ENCODE results near the gene TUFT1.
"Not testable (repeated sequence)": the region's sequence is repeated elsewhere in the genome, so short reads cannot be mapped to it uniquely, and the experiment has no call there.

The TUFT1 gene

DNA sequence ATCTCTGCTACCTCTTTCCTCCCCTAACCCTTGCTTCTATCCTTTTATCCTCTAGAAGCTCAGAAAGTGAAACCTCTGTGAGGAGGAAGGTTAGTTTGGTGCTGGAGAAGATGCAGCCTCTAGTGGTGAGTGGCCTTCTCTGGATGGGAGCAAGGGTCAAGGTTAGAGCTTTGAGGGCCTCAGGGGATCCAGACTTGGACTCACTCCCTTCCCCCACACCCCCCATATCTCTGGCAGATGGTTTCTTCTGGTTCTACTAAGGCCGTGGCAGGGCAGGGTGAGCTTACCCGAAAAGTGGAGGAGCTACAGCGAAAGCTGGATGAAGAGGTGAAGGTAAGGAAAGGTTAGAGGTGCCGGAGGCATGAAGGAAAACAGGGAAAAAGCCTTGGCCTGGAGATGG, 19.8 kb upstream of the TUFT1 start:
- no peak overlapping the region for H3K27ac ChIP-seq
- TF ChIP-seq, protein P1, sequence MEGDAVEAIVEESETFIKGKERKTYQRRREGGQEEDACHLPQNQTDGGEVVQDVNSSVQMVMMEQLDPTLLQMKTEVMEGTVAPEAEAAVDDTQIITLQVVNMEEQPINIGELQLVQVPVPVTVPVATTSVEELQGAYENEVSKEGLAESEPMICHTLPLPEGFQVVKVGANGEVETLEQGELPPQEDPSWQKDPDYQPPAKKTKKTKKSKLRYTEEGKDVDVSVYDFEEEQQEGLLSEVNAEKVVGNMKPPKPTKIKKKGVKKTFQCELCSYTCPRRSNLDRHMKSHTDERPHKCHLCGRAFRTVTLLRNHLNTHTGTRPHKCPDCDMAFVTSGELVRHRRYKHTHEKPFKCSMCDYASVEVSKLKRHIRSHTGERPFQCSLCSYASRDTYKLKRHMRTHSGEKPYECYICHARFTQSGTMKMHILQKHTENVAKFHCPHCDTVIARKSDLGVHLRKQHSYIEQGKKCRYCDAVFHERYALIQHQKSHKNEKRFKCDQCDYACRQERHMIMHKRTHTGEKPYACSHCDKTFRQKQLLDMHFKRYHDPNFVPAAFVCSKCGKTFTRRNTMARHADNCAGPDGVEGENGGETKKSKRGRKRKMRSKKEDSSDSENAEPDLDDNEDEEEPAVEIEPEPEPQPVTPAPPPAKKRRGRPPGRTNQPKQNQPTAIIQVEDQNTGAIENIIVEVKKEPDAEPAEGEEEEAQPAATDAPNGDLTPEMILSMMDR (conservative IDR thresholded peaks at IDR 0.05), result no peak

DNA sequence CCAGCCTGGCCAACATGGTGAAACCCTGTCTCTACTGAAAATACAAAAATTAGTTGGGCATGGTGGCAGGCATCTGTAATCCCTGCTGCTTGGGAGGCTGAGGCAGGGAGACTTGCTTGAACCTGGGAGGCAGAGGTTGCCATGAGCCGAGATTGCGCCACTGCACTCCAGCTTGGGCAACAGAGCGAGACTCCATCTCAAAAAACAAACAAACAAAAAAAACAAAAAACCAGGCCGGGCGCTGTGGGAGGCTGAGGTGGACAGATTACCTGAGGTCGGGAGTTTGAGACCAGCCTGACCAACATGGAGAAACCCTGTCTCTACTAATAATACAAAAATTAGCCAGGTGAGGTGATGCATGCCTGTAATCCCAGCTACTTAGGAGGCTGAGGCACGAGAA, 17.7 kb upstream of the TUFT1 start:
- not testable (repeated sequence) for H3K27ac ChIP-seq

DNA sequence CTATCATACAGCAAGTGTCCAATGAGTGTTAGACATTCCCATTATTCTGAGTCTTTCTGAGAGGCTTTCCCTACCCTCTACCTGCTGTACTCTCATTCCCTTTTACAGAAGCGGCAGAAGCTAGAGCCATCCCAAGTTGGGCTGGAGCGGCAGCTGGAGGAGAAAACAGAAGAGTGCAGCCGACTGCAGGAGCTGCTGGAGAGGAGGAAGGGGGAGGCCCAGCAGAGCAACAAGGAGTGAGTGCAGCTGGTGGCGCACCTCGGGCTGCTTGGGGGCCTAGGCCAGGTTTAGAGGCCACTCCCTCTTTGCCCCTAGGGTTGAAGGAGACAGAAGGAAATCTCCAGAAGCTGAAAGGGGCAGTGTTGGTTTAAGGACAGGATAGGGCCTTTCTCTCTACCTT, 16.8 kb upstream of the TUFT1 start:
- TF ChIP-seq, protein P1 (conservative IDR thresholded peaks at IDR 0.05), result no peak
- H3K27ac ChIP-seq, result no peak overlapping the region

DNA sequence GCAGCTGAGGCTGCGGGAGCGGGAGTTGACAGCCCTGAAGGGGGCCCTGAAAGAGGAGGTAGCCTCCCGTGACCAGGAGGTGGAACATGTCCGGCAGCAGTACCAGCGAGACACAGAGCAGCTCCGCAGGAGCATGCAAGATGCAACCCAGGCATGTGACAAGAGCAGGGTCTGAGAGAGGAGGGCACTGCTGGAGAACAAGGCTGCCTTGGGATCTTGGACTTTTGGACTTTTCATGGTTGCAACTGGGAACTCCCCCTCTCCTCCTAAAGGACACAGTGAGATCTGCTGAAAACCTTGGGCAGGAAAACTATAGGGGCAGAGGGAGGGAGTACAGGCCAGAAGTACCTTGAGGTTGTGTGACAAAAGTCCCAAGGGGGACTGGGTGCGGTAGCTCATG, 15.4 kb upstream of the TUFT1 start:
- H3K27ac ChIP-seq, result no peak overlapping the region
- TF ChIP-seq, protein P1 (conservative IDR thresholded peaks at IDR 0.05), result no peak

DNA sequence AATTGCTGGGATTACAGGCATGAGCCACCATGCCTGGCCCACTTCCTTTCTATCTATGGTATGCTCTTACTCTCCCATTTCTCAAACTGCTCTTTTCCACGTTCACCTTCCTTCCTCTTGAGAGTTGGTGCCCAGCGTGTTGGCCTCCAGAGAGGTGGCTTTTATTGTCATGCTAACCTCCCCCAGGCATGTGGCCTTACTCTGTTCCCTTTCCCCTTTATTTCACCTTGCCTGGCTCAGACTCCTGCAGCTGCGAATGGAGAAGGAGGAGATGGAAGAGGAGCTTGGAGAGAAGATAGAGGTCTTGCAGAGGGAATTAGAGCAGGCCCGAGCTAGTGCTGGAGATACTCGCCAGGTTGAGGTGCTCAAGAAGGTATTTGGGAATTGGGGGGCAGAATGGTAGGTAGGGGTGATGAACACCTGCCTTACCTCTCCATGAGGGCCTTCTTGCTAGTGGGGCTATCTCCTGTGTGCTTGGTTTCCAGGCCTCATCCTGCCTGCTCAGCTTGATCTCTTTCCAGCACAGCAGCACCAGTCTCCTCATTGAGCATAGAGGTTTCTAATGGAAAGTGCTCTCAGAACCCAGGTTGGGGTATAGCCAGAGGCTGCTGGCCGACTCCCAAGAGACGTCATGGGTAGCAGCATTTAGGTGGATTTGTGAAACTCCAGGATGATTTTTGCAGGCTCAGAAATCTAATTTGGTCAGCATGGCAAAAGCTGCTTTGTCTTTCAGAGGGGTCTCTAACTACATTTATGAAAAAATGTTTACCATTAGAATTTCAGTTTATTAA, 13.2 kb upstream of the TUFT1 start:
- TF ChIP-seq, protein P1 (conservative IDR thresholded peaks at IDR 0.05), result no peak
- no peak overlapping the region for H3K27ac ChIP-seq

DNA sequence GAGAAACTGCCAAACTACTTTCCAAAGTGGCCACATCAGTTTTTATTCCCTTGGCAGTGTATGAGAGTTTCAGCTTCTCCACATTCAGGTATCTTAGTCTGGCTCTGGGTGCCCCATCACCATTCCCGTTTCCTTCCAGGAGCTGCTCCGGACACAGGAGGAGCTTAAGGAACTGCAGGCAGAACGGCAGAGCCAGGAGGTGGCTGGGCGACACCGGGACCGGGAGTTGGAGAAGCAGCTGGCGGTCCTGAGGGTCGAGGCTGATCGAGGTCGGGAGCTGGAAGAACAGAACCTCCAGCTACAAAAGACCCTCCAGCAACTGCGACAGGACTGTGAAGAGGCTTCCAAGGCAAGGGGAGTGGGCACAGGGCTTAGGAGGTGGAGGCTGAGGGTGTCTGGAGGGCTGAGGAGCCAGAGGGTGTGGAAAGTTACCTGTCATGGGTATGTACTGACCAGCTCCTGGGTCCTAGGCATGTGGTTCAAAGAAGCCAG, 10.9 kb upstream of the TUFT1 start:
- TF ChIP-seq, protein P1 (conservative IDR thresholded peaks at IDR 0.05), result no peak
- H3K27ac ChIP-seq, result no peak overlapping the region

DNA sequence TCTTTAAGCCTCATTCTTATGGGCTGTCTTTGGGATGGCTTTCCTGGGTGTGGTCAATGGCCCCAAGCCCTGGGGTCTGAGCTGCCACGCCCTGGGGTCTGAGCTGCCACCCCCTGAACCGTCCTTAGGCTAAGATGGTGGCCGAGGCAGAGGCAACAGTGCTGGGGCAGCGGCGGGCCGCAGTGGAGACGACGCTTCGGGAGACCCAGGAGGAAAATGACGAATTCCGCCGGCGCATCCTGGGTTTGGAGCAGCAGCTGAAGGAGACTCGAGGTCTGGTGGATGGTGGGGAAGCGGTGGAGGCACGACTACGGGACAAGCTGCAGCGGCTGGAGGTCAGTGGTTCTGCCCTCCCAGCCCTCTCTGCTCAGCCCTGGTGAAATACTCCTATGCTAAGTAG, 10.3 kb upstream of the TUFT1 start:
- TF ChIP-seq, protein P1 (conservative IDR thresholded peaks at IDR 0.05), result no peak
- H3K27ac ChIP-seq, result no peak overlapping the region

DNA sequence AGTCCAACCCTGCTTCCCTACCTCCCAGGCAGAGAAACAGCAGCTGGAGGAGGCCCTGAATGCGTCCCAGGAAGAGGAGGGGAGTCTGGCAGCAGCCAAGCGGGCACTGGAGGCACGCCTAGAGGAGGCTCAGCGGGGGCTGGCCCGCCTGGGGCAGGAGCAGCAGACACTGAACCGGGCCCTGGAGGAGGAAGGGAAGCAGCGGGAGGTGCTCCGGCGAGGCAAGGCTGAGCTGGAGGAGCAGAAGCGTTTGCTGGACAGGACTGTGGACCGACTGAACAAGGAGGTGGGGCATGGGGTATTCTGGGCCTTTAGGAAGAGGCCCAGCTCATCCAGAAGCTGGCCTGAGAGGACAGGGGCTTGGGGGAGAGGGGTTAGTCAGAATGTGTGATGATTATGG, 9.6 kb upstream of the TUFT1 start:
- TF ChIP-seq, protein P1 (conservative IDR thresholded peaks at IDR 0.05), result no peak
- H3K27ac ChIP-seq, result no peak overlapping the region
